ENCODE data around the gene CLDN4.

GRCh38 chr7:73856941-73857340 lies 26.1 kb downstream of the CLDN4 start:
- no peak for TF ChIP-seq EMX1 (CRISPR knock-in tag; IDR thresholded peaks at IDR 0.05)
- no peak for TF ChIP-seq CTCF (IDR thresholded peaks at IDR 0.05)
- TF ChIP-seq ZNF232 (CRISPR knock-in tag; IDR thresholded peaks at IDR 0.05) = no peak
- TF ChIP-seq GTF2I (CRISPR knock-in tag; conservative IDR thresholded peaks at IDR 0.05) = no peak
- no peak for TF ChIP-seq IRF1 (CRISPR knock-in tag; IDR thresholded peaks at IDR 0.05)
- no peak for TF ChIP-seq NR3C1 (CRISPR knock-in tag; conservative IDR thresholded peaks at IDR 0.05; ENCODE audit: low read depth)
- no peak for TF ChIP-seq ARID4B (CRISPR knock-in tag; IDR thresholded peaks at IDR 0.05; ENCODE audit: borderline replicate concordance)
- no peak for TF ChIP-seq E2F5 (CRISPR knock-in tag; IDR thresholded peaks at IDR 0.05)
- TF ChIP-seq MAX (CRISPR knock-in tag; IDR thresholded peaks at IDR 0.05) = no peak
- TF ChIP-seq ETV6 (CRISPR knock-in tag; IDR thresholded peaks at IDR 0.05) = no peak
- no peak for TF ChIP-seq FOXP4 (CRISPR knock-in tag; IDR thresholded peaks at IDR 0.05)
- no peak for TF ChIP-seq CBFB (CRISPR knock-in tag; IDR thresholded peaks at IDR 0.05; ENCODE audit: low read depth)
- TF ChIP-seq ZBTB21 (CRISPR knock-in tag; IDR thresholded peaks at IDR 0.05; ENCODE audit: borderline replicate concordance) = no peak
- TF ChIP-seq ZNF532 (CRISPR knock-in tag; IDR thresholded peaks at IDR 0.05; ENCODE audit: borderline replicate concordance) = no peak
